GM12891 (cell line): ENCODE measurements around the gene MXD1.
"Not testable (repeated sequence)": the region's sequence is repeated elsewhere in the genome, so short reads cannot be mapped to it uniquely, and the experiment has no call there.

Source experiments
- DNase-seq: peaks from one replicate; pipeline ENCODE4 v3.0.0; 2011; ENCODE audit warnings: low spot score; ENCODE audit not compliant: insufficient read length
- FAIRE-seq: peaks from 2 replicates; lab custom pipeline; 2011; peaks lifted over from hg19 to GRCh38; lab: Jason Lieb, UNC
- PAX5 ChIP-seq: IDR thresholded peaks from 2 replicates; pipeline ENCODE4 v1.6.1; 2011; ENCODE audit warnings: low read length, moderate library complexity, mild to moderate bottlenecking; ENCODE audit not compliant: insufficient read depth, severe bottlenecking
- POLR2A ChIP-seq: IDR thresholded peaks from 2 replicates; pipeline ENCODE4 v1.6.1; 2011; ENCODE audit warnings: low read depth, low read length, control low read depth
- POLR2AphosphoS5 ChIP-seq: IDR thresholded peaks from 2 replicates; pipeline ENCODE4 v1.6.1; 2011; ENCODE audit warnings: low read depth, low read length, control low read depth
- POU2F2 ChIP-seq: IDR thresholded peaks from 2 replicates; pipeline ENCODE4 v1.6.1; 2011; ENCODE audit warnings: low read depth, mild to moderate bottlenecking, control low read depth, low read length, moderate library complexity
- SPI1 ChIP-seq: IDR thresholded peaks from 2 replicates; pipeline ENCODE4 v1.6.1; 2011; ENCODE audit warnings: low read depth, low read length, control low read depth
- TAF1 ChIP-seq: IDR thresholded peaks from 2 replicates; pipeline ENCODE4 v1.6.1; 2011; ENCODE audit warnings: low read depth, low read length, control low read depth

The MXD1 gene

GRCh38 chr2:69950241-69950640 is 35.3 kb downstream of the MXD1 start:
- DNase-seq (no peak), FAIRE-seq (no peak)
- no peak for TF ChIP-seq POU2F2
- TF ChIP-seq TAF1 = no peak
- TF ChIP-seq POLR2AphosphoS5 = no peak
- no peak for TF ChIP-seq SPI1
- no peak for TF ChIP-seq PAX5
- no peak for TF ChIP-seq POLR2A

- DNase-seq, FAIRE-seq: not testable (repeated sequence)
Observed at GRCh38 chr2:69950671-69951070, 35.8 kb downstream of the MXD1 start.

- TF ChIP-seq TAF1 = no peak
- TF ChIP-seq SPI1 = peak; percentile 63
- no peak for FAIRE-seq
Observed at GRCh38 chr2:69952336-69953115, 37.6 kb downstream of the MXD1 start.

GRCh38 chr2:69954084-69954483 is 39.2 kb downstream of the MXD1 start:
- DNase-seq = no peak
- no peak for FAIRE-seq
- TF ChIP-seq POU2F2 (no peak), POLR2AphosphoS5 (no peak), PAX5 (no peak), TAF1 (no peak), SPI1 (no peak), POLR2A (no peak)

More at GRCh38 chr2:69952336-69953115, 37.6 kb downstream of the MXD1 start:
- no peak for DNase-seq

- no peak for TF ChIP-seq PAX5
- no peak for TF ChIP-seq POLR2AphosphoS5
- TF ChIP-seq SPI1 = no peak
- TF ChIP-seq TAF1 = no peak
- TF ChIP-seq POLR2A = no peak
- no peak for TF ChIP-seq POU2F2
- DNase-seq = no peak
- no peak for FAIRE-seq
Observed at GRCh38 chr2:69955029-69955428, 40.1 kb downstream of the MXD1 start.

- DNase-seq = no peak
- FAIRE-seq = no peak
- TF ChIP-seq SPI1 (no peak), POLR2AphosphoS5 (no peak), TAF1 (no peak), POLR2A (no peak)
Observed at GRCh38 chr2:69956475-69956979, 41.6 kb downstream of the MXD1 start.

GRCh38 chr2:69957965-69958364 is 43.1 kb downstream of the MXD1 start:
- DNase-seq (no peak), FAIRE-seq (no peak)
- no peak for TF ChIP-seq POLR2A
- TF ChIP-seq SPI1 = no peak
- TF ChIP-seq POLR2AphosphoS5 = no peak
- no peak for TF ChIP-seq PAX5
- no peak for TF ChIP-seq POU2F2
- no peak for TF ChIP-seq TAF1

GRCh38 chr2:69958480-69958879 is 43.6 kb downstream of the MXD1 start:
- FAIRE-seq = no peak
- no peak for DNase-seq
- TF ChIP-seq POLR2AphosphoS5 (no peak), PAX5 (no peak), SPI1 (no peak), POLR2A (no peak)

GRCh38 chr2:69959425-69959824 is 44.5 kb downstream of the MXD1 start:
- DNase-seq (no peak), FAIRE-seq (no peak)
- TF ChIP-seq SPI1 (no peak), TAF1 (no peak), POLR2AphosphoS5 (no peak), PAX5 (no peak), POU2F2 (no peak), POLR2A (no peak)

GRCh38 chr2:69960821-69961220 is 45.9 kb downstream of the MXD1 start:
- TF ChIP-seq TAF1 (no peak), PAX5 (no peak), SPI1 (no peak), POLR2AphosphoS5 (no peak), POLR2A (no peak), POU2F2 (no peak)
- FAIRE-seq = no peak
- DNase-seq = no peak

- no peak for TF ChIP-seq POLR2AphosphoS5
- TF ChIP-seq PAX5 = no peak
- no peak for TF ChIP-seq POLR2A
- TF ChIP-seq POU2F2 = no peak
- TF ChIP-seq TAF1 = no peak
- no peak for TF ChIP-seq SPI1
- DNase-seq (no peak), FAIRE-seq (no peak)
Observed at GRCh38 chr2:69961496-69961895, 46.6 kb downstream of the MXD1 start, which contains the start of gene ASPRV1. ASPRV1 (minus strand) TSS chr2:69961631; CDS start chr2:69961436, 195 bp downstream.
